ENCODE measurements around the gene KICS2.
"Not testable (repeated sequence)": the region's sequence is repeated elsewhere in the genome, so short reads cannot be mapped to it uniquely, and the experiment has no call there.

Gene KICS2

DNA sequence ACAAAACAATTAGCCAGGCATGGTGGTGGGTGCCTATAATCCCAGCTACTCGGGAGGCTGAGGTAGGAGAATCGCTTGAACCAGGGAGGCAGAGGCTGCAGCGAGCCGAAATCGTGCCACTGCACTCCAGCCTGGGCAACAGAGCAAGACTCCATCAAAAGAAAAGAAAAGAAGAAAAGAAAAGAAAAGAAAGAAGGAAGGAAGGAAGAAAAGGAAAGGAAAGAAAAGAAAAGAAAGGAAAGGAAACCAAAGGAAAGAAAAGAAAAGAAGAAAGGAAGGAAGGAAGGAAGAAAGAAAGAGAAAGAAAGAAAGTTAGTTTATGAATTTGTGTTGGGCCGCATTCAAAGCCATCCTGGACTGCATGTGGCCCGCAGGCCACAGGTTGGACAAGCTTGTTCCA, 4.5 kb downstream of the KICS2 start:
- DNase-seq (ENCODE audit: low read depth in 2 of 3, low spot score in 2 of 3) = not testable (repeated sequence)

DNA sequence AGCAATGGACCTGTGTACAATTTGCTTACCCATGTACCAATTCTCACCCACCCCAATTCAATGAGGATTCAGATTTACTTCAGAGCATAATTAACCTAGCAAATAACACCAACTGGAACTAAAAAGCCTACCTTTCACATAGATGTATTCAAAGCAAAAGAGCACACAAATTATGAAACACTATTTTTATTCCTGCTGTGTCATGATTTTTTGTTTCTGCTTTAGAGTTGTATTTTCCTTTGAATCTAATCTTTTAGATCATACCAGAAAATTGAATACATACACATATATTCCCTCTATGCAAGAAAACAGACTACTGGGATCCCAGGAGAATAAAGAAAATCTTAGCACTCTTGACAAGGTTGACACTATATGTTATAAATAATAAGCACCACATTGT, 5.9 kb downstream of the KICS2 start:
- DNase-seq (ENCODE audit: low read depth in 2 of 3, low spot score in 2 of 3) = no peak

DNA sequence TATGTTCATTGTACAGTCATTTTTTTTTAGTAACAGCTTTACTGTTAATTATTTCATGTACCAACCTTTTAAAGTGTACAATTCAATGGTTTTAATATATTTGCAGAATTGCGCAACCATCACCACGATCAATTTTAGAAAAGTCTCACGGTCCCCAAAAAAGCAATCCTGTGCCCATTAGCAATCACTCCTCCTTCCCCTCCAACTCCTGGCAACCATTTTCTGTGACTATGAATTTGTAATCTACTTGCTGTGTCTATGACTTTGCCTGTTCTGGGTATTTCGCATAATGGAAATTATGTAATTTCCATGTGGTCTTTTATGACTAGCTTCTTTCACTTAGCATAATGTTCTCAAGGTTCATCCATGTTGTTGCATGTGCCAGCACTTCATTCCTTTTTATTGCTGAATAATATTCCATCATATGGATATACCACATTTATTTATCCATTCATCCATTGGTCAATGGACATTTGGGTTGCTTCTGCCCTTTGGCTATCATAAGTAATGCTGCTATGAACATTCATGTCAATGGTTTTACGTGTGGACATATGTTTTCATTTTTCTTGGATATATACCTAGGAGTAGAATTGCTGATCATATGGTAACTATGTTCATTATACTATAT, 9.9 kb downstream of the KICS2 start:
- DNase-seq (ENCODE audit: low read depth in 2 of 3, low spot score in 2 of 3) = no peak

DNA sequence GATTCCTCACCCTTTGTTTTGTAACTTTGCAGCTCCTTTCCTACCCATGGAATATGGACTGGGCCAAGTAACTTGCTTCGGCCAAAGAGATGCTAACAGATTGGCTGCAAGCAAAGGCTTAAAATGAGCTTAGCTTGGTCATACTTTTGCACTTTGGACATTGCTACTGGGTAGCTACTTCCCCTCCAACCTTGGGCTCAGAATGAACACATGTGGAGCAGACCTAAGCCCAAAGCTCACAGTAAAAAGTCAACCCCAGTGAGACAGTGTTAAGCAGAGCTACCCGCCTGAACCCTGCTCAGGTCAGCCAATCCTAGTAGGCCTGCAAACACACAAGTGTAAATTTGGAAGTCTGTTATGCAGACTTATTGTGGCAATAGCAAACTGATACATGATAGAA, 14.6 kb downstream of the KICS2 start:
- no peak for DNase-seq (ENCODE audit: low read depth in 2 of 3, low spot score in 2 of 3)

DNA sequence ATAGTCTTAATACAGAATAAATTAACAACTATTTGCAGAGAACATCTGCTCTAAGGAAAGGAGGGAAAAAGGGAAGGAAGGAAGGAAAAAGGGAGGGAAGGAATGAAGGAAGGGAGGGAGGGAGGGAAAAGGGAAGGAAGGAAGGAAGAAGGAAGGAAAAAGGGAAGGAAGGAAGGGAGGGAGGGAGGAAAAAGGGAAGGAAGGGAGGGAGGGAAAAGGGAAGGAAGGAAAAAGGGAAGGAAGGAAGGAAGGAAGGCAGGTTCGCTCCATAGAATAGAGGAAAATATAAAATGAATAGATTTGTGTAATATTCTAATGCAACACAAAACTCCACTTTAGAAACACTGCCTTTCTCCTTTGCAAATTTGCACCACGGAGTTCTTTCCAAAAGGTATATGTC, 16.6 kb downstream of the KICS2 start:
- DNase-seq (ENCODE audit: low read depth in 2 of 3, low spot score in 2 of 3) = no peak

DNA sequence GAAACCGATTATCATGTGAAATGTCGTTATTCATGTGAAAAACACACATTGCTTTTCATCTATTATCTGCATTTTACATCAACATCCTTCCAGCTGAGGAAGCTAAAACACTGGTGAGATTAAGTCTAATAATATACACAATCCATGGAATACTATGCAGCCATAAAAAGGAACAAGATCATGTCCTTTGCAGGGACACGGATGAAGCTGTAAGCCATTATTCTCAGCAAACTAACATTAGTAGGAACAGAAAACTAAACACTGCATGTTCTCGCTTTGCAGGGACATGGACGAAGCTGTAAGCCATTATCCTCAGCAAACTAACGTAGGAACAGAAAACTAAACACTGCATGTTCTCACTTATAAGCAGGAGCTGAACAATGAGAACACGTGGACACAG, 18.3 kb downstream of the KICS2 start:
- no peak for DNase-seq (ENCODE audit: low read depth in 2 of 3, low spot score in 2 of 3)

DNA sequence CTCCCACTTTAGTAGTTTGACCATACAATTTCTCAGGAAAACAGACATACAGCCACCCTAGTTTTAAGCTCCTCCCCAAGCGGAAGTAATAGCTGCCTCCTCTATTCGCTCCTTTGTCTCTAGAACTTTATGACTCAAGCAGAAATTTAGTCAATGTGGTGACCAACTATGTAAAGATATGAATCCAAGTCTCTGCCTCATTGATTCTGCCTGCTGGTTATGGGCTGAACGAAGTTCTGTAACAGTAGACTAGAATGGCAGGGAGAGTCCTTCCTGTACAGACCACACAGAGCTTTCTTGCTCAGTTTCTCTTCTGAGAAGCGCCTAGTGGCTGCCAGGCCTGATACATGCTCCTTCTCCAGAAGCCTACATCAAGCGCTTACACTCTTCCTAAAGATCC, 19.1 kb downstream of the KICS2 start:
- DNase-seq (ENCODE audit: low read depth in 2 of 3, low spot score in 2 of 3) = no peak

DNA sequence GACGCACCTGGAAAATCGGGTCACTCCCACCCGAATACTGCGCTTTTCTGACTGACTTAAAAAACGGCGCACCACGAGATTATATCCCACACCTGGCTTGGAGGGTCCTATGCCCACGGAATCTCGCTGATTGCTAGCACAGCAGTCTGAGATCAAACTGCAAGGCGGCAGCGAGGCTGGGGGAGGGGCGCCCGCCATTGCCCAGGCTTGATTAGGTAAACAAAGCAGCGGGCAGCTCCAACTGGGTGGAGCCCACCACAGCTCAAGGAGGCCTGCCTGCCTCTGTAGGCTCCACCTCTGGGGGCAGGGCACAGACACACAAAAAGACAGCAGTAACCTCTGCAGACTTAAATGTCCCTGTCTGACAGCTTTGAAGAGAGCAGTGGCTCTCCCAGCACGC, 26.3 kb downstream of the KICS2 start:
- not testable (repeated sequence) for DNase-seq (ENCODE audit: low read depth in 2 of 3, low spot score in 2 of 3)

DNA sequence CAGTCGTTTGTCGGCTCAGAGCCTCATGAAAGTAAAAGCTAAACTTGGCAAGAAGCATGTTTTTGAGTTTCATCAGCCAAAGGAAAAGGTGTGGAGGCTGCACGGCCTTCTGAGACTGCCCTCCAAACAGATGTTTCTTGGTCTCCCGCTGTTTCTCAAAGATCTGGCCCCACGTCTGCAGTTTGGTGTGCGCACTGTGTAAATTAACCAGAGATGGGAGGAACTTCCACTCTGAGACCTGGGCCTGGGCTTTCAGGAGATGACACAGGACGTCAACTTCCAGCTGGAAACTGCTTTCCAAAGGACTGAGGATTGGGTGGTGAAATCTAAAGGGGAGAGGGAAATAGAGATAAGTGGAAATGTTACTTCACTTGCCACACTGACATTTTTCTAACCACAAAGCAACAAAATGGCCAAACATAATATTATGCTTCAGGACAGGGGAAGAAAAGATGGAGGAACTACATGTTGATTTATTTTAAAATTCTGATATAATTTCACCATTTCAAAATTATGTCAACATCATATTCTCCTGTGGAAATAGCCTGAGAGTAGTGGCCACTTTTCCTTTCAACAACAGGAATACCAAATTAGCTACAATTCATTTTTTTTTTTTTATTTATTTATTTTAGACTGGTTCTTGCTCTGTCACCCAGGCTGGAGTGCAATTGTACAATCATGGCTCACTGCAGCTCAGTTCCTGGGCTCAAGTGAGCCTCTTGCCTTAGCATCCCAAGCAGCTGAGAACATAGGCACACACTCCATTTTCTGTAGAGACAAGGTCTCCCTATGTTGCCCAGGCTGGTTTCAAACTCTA, 27.6 kb downstream of the KICS2 start:
- no peak for DNase-seq (ENCODE audit: low read depth in 2 of 3, low spot score in 2 of 3)

DNA sequence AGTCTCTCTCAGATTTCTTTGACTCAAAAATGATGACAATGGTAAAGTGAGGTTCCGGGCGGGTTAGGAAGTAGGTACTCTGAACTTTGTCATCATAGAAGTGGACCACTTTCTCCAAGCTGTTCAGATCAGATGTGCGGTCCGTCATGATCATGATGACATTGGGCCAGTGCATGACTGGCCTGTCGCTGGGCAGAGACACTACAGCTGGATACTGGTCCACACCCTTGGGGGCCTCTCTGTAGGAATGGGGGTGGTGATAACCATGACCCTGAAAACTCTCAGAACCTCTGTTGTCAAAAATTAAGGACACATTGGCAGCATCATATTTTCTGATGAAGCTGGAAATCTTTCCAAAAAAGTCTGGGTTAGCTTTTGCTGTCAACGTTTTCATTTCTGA, 28.2 kb downstream of the KICS2 start:
- DNase-seq (ENCODE audit: low read depth in 2 of 3, low spot score in 2 of 3) = no peak

DNA sequence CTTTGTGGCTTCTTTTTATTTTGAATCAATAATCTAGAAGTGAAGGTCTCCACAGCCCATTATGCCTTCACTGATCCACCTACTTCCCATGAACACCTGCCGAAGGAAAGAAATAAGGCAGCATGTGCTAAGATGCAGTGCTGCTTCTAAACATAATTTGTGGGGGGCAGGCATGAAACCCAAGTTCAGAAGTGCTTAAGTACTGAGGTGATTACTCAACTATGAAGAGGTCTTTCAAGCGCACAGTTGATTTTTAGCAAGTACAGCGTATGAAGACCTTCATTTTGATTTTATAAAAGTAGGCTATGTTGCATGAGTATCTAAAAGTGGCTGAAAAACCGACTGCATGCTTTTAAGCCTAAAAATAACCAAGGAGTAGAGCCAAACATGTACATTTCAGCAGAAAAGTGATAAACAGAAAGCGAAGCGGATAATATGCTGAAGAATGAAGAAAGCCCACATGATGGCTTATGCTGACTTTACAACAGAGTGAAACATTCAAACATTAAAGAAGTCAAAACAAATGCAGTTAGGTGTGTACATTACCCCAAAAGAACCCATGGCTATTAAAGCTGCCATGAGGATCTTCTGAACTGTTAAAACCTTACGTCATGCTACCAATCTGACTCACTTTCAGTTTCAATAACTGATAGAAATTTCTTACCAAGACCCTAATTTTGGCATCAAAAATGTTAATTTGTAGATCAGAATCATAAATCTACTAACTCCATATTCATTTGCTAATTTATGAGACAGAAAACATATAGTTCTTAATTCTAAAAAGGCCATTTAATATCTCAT, 29.3 kb downstream of the KICS2 start:
- no peak for DNase-seq (ENCODE audit: low read depth in 2 of 3, low spot score in 2 of 3)

DNA sequence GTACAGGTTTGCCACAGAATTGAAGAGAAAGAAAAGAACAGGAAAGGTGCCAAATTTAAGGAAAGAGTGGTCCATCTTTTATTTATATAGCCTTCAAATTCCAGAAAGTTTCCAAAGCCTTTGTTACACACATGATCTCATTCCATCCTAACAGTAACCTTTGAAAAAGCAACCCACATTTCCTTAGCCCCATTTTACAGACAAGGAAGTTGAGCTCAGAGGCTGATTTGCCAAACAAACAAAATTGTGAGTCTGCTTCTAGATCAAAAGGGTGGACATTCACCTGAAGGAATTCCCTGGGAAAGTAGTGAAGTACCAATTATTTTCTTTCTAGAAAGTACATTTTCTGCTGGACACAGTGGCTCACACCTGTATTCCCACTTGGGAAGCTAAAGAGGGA, 32.0 kb downstream of the KICS2 start:
- DNase-seq (ENCODE audit: low read depth in 2 of 3, low spot score in 2 of 3) = no peak

DNA sequence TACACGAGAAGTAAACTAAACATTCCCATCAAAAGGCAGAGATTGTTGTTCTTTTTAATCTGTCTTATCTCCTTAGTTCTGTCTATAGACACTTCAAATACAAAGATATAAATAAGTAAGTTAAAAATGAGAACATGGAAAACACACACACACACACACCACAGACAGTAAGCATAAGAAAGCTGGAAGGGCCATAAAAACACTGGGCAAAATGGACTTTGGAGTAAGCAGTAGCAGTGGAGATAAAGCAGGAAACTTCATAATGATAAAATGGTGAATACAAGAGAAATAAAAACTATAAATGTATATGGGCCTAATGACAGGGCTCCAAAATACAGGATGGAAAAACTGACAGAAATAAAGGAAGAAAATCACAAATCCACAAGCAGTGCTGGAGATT, 32.6 kb downstream of the KICS2 start:
- DNase-seq (ENCODE audit: low read depth in 2 of 3, low spot score in 2 of 3) = no peak

DNA sequence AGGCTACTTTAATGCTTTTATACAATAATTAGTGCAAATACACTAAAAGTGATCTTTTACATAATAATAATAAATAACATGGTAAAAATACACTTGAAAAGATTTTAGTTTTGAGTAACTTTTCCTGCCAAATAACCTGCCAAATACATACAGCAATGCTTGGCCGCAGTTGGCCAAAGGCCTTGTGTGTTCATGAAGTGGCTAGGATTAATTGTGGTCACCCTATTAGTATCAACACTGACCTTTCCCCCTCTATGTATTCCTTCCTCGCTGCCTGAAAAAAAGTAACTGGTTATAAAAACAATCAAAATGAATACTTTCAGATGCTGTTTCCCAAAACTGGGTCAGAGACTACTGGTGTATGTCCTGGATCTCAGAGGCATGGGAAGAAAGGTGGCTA, 34.3 kb downstream of the KICS2 start:
- no peak for DNase-seq (ENCODE audit: low read depth in 2 of 3, low spot score in 2 of 3)

DNA sequence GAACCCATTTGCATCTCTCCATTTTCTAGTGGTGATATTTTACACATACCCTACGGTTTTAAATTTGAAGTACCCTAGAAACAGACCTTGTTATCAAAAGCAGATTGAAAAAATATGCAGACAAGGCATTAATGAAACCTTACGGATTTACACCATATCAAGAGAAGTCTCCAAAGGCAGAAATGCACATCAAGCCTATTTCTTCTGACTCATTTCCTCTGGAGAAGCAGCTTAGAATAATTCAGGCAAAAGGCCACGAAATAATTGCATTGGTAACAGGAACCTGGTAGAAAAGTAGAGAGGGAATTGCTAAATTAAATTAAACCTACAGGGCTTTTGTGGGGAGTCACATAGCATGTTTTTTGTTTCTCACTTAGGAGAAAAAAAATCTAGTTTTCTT, 34.7 kb downstream of the KICS2 start:
- no peak for DNase-seq (ENCODE audit: low read depth in 2 of 3, low spot score in 2 of 3)

DNA sequence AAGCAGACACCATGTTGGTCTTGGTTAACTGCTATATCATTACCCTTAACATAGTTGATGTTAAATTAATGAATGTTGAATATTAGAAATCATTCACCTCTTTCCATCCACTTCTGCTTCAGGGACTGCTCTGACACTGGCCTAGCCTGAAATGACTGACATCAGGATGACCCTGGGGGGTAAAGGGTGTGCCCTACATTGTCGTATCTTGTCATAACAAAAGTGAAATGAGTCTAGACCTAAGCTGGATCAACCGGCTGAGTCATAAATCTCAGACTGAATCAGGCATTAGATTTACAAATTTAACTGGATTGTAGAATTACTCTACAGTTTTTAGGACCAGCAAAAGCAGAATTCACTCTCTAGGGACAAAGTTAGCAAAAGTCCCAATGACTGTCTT, 35.3 kb downstream of the KICS2 start:
- DNase-seq (ENCODE audit: low read depth in 2 of 3, low spot score in 2 of 3) = no peak

DNA sequence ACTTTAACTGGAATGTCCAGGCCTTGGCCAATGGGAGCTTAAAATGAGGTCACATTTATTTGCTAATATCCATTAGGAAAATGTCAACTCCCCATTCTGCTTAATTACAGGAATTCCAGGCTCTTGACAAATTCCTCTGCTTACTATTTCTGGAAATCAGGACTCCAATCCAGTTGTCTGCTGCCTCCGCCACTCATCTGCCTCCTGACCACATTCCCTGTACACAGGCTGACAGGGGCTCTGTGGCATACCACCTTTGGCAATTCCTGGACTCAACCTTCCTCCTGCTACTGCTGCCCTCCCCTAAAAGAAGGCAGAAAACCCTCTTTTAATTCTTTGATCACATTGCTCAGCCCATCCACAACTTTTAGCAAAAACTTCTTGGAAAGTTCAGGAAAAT, 37.9 kb downstream of the KICS2 start:
- no peak for DNase-seq (ENCODE audit: low read depth in 2 of 3, low spot score in 2 of 3)

DNA sequence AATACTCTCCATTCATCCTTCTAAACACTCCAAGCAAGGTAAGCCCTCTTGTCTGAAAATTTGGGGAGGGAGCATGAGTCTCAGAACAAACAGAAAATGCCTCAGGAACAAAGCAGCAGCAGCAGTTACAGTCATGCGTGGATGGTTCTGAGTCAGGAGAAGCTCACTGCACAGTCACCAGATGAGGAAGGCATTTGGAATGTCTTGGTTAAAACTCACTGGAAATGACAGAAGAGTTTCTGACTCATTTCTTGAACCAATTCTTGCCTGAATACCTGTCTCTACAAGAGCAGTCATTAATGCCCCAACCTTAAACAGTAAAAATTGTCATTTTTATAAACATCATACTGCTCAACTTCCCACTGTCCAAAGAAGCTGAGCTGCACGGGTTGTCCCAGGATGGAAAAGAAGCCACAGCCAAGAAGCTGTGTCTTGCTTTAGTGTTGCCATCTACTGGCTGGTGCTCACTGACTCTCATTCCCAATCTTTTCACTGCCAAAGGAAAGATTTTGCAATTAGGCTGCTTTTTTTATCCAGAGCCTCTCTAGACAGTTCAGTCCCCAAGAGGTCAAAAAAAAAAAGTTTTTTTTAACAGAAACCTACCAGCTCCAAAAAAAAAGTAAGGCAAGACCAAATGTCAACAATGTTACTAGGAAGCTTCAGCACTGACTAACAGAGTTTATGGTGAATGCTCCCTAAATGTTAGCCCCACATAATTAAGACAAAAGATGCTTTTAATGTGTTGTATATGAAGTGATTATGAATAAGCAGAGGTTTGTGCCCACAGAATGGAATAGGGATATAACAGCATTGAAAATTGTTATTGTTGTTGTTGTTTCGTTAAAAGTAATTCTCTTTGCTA, 40.4 kb downstream of the KICS2 start:
- no peak for DNase-seq (ENCODE audit: low read depth in 2 of 3, low spot score in 2 of 3)

DNA sequence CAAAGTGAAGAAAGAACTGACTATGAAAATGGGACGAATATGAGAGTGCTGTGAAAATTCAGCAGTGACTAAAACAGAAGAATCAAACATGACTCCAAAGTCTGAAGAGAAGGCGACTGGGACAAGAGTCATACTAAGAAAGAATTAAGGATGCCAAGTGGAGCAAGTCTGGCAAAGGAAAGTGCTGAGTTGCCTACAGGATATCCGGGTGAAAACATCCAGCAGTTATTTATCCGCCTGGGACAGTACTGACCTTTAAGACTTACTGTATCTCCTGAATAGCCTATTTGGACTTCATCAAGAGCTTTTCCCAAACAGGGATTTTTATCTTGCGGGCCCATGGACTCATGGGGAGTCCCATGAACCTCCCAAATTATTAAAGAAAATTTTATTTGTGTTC, 41.1 kb downstream of the KICS2 start:
- no peak for DNase-seq (ENCODE audit: low read depth in 2 of 3, low spot score in 2 of 3)

DNA sequence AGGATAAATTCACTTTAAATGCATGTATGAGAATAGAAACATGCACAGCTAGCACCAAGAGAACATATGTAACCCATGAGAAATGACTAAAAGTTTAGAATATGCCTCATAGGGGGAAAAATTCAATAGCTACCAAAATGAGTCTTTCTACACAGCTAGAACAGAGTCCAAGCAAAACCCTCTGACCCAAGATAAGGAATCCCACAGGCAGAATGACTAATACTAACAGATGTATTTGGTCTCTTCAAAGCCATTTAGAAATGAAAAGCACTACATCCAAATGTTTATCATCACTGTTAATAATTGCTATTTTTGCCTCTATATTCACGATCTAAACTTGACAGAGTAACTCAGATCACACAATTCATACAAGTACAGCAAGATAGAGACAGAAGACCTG, 44.0 kb downstream of the KICS2 start:
- no peak for DNase-seq (ENCODE audit: low read depth in 2 of 3, low spot score in 2 of 3)

DNA sequence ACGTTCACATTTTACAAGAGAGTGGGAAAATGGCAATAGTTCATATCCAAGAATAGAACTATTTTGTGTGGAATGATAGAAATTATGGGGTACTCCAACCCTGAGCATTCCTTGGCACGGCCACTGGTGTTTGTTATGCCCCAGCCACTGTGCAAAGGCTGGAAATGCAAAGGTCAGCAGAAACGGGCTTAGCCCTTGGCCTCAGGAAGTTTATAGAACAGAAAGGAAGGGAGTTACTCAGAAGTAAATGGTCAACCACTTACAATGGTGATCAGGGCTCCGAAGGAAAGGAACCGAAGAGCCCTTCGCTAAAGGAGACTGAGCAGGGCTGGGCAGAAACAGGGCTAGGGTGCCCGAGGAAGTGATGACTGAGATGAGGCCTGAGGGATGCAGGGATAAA, 45.1 kb downstream of the KICS2 start:
- no peak for DNase-seq (ENCODE audit: low read depth in 2 of 3, low spot score in 2 of 3)
